ENCODE measurements around the gene MIDN. TPM values are rescaled to one million over a fixed set of nuclear protein-coding genes. Genes with fewer than 3 reads are reported as not detected.

MIDN gene
- total and polyA plus RNA-seq, 3 donors from 2014 or later: 30.3 to 42.4 (median 38.2) TPM

GRCh38 chr19:1229924-1230782 lies 18.2 kb upstream of the MIDN start:
- Histone ChIP-seq H3K4me1 (peaks cover 18% of the 10 kb centered on the region), H3K4me3 (no peak overlapping the region), H3K27ac (no peak overlapping the region), H3K36me3 (ENCODE audit: low read depth, missing control alignments) (no peaks in the 10 kb centered on the region), H3K27me3 (no peaks in the 10 kb centered on the region), H3K9me3 (no peaks in the 10 kb centered on the region)
- WGBS, 2 donors: 77% methylated on average over 59 of the region's 61 CpGs; no CpG with 5 or more reads in 1 of the 2 donors
- TF ChIP-seq CTCF (IDR thresholded peaks at IDR 0.05) (no peak), POLR2A (IDR thresholded peaks at IDR 0.05) (no peak)
- intact Hi-C loops (cut with DNase I; ENCODE audit: low total_unique reads): no loop called here
- DNase-seq: no peak

GRCh38 chr19:1230783-1231489 lies 17.4 kb upstream of the MIDN start:
- intact Hi-C loops (cut with DNase I; ENCODE audit: low total_unique reads): no loop called here
- no peak for DNase-seq

GRCh38 chr19:1231729-1232637 lies 16.4 kb upstream of the MIDN start:
- intact Hi-C loops (cut with DNase I; ENCODE audit: low total_unique reads): no loop called here

More at GRCh38 chr19:1230783-1231489, 17.4 kb upstream of the MIDN start:
- Histone ChIP-seq H3K4me3 (no peak overlapping the region), H3K9me3 (no peaks in the 10 kb centered on the region), H3K4me1 (peaks cover 18% of the 10 kb centered on the region), H3K27me3 (no peaks in the 10 kb centered on the region), H3K27ac (no peak overlapping the region), H3K36me3 (ENCODE audit: low read depth, missing control alignments) (no peaks in the 10 kb centered on the region)
- TF ChIP-seq POLR2A (IDR thresholded peaks at IDR 0.05) (no peak), CTCF (IDR thresholded peaks at IDR 0.05) (no peak)
- WGBS, 2 donors: 62 to 83% methylated on average over 29 to 38 of the region's 38 CpGs

More at GRCh38 chr19:1231729-1232637, 16.4 kb upstream of the MIDN start:
- Histone ChIP-seq H3K4me1 (peaks cover 20% of the 10 kb centered on the region), H3K27me3 (no peaks in the 10 kb centered on the region), H3K9me3 (no peaks in the 10 kb centered on the region), H3K4me3 (no peak overlapping the region), H3K36me3 (ENCODE audit: low read depth, missing control alignments) (no peaks in the 10 kb centered on the region), H3K27ac (peak overlapping the region in 1 of 2 donors; percentile 39)
- TF ChIP-seq CTCF (IDR thresholded peaks at IDR 0.05) (no peak), POLR2A (IDR thresholded peaks at IDR 0.05) (no peak)
- WGBS, 2 donors: 79 to 89% methylated on average over 5 to 15 of the region's 15 CpGs
- DNase-seq: no peak
